Measurements from ENCODE around the gene POLE.

DNA sequence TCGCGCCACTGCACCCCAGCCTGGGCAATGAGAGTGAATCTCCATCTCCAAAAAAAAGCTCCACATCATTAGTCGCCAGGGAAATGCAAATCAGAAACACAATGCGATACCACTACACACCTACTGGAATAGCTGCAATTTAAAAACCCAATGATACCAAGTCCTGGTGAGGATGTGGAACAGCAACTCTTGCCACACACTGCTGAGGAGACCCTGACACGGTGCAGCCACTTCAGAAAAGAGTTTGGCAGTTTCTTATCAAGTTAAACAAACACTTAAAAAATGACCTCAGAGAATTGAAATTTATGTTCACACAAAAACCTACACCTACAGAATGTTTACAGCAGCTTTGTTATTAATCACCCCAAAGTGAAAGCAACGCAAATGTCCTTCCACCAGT, 56.5 kb downstream of the POLE start:
- no peak for TF ChIP-seq NFRKB (IDR thresholded peaks at IDR 0.05; ENCODE audit: low read depth)
- TF ChIP-seq ZNF274 (IDR thresholded peaks at IDR 0.05; ENCODE audit: borderline replicate concordance, low read depth, low read length), result no peak
- no peak for TF ChIP-seq POLR2A (conservative IDR thresholded peaks at IDR 0.05)
- TF ChIP-seq NUFIP1 (IDR thresholded peaks at IDR 0.05; ENCODE audit: partially characterized antibody), result no peak
- no peak for TF ChIP-seq HMG20A (CRISPR knock-in tag; conservative IDR thresholded peaks at IDR 0.05)
- TF ChIP-seq, protein P1, sequence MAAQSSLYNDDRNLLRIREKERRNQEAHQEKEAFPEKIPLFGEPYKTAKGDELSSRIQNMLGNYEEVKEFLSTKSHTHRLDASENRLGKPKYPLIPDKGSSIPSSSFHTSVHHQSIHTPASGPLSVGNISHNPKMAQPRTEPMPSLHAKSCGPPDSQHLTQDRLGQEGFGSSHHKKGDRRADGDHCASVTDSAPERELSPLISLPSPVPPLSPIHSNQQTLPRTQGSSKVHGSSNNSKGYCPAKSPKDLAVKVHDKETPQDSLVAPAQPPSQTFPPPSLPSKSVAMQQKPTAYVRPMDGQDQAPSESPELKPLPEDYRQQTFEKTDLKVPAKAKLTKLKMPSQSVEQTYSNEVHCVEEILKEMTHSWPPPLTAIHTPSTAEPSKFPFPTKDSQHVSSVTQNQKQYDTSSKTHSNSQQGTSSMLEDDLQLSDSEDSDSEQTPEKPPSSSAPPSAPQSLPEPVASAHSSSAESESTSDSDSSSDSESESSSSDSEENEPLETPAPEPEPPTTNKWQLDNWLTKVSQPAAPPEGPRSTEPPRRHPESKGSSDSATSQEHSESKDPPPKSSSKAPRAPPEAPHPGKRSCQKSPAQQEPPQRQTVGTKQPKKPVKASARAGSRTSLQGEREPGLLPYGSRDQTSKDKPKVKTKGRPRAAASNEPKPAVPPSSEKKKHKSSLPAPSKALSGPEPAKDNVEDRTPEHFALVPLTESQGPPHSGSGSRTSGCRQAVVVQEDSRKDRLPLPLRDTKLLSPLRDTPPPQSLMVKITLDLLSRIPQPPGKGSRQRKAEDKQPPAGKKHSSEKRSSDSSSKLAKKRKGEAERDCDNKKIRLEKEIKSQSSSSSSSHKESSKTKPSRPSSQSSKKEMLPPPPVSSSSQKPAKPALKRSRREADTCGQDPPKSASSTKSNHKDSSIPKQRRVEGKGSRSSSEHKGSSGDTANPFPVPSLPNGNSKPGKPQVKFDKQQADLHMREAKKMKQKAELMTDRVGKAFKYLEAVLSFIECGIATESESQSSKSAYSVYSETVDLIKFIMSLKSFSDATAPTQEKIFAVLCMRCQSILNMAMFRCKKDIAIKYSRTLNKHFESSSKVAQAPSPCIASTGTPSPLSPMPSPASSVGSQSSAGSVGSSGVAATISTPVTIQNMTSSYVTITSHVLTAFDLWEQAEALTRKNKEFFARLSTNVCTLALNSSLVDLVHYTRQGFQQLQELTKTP (IDR thresholded peaks at IDR 0.05; ENCODE audit: low read depth in 1 of 2, partially characterized antibody in 2 of 2), result no peak
- no peak for TF ChIP-seq COPS2 (conservative IDR thresholded peaks at IDR 0.05)
- TF ChIP-seq ATF3 (IDR thresholded peaks at IDR 0.05), result no peak
- no peak for TF ChIP-seq ATF3 (CRISPR knock-in tag; conservative IDR thresholded peaks at IDR 0.05)
- TF ChIP-seq, protein P2, sequence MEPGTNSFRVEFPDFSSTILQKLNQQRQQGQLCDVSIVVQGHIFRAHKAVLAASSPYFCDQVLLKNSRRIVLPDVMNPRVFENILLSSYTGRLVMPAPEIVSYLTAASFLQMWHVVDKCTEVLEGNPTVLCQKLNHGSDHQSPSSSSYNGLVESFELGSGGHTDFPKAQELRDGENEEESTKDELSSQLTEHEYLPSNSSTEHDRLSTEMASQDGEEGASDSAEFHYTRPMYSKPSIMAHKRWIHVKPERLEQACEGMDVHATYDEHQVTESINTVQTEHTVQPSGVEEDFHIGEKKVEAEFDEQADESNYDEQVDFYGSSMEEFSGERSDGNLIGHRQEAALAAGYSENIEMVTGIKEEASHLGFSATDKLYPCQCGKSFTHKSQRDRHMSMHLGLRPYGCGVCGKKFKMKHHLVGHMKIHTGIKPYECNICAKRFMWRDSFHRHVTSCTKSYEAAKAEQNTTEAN (CRISPR knock-in tag; IDR thresholded peaks at IDR 0.05), result no peak
- TF ChIP-seq, protein P3, sequence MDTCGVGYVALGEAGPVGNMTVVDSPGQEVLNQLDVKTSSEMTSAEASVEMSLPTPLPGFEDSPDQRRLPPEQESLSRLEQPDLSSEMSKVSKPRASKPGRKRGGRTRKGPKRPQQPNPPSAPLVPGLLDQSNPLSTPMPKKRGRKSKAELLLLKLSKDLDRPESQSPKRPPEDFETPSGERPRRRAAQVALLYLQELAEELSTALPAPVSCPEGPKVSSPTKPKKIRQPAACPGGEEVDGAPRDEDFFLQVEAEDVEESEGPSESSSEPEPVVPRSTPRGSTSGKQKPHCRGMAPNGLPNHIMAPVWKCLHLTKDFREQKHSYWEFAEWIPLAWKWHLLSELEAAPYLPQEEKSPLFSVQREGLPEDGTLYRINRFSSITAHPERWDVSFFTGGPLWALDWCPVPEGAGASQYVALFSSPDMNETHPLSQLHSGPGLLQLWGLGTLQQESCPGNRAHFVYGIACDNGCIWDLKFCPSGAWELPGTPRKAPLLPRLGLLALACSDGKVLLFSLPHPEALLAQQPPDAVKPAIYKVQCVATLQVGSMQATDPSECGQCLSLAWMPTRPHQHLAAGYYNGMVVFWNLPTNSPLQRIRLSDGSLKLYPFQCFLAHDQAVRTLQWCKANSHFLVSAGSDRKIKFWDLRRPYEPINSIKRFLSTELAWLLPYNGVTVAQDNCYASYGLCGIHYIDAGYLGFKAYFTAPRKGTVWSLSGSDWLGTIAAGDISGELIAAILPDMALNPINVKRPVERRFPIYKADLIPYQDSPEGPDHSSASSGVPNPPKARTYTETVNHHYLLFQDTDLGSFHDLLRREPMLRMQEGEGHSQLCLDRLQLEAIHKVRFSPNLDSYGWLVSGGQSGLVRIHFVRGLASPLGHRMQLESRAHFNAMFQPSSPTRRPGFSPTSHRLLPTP (IDR thresholded peaks at IDR 0.05; ENCODE audit: borderline replicate concordance, extremely low read depth, insufficient read length), result no peak
- TF ChIP-seq ZNF121 (CRISPR knock-in tag; conservative IDR thresholded peaks at IDR 0.05), result no peak
